ENCODE results near the gene METTL26. TPM values are rescaled to one million over a fixed set of nuclear protein-coding genes. Genes with fewer than 3 reads are reported as not detected.

Gene METTL26
- total RNA-seq, result 100 to 1,000 TPM; 127 to 128 TPM

DNA sequence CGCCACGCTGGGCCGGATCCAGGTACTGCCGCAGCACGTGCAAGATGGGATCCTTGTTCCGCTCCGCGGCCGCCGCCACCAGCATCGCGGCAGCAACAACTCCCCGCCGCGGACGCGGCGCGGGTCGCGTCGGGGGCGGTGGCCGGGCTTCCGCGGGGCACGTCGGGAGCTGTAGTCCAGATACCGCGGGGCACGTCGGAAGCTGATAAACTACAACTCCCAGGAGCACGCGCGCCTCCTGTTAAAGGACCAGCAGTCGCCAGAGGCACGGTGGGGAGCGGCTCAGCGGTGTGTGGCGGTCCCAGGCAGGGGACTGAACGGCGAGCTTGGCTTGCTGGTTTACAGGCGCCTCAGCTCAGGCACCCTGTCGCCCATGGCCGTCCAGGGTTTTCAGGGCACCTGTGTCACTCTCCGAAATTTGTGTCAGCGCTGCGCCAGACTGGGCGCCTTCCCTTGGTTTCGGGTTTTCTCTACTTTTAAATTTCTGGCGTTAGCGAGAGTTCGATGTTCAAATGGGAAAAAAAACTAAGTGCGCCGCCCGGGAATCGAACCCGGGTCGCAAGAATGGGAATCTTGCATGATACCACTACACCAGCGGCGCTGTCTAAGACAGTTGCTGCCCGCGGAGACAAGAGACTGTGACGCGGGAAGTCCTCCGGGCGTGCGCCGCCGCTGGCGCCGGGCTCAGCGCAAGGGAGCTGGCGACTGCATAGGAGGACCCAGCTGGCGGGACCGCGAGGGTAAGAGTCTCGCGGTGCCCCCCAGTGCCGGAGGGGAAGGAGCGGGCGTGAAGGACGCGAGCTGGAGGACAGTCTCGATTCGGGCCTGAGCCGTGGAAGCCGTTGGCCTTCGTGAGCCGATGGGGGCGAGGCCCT, at the start of gene METTL26:
METTL26 (minus strand) TSS at position 100 of the 875 bp plus-strand sequence; CDS start at position 85, 15 bp downstream.
- Mint-ChIP-seq H3K9me3 (no peaks in the 10 kb centered on the region), H3K4me3 (peak within 1 kb of the TSS; percentile 87), H3K27ac (peak within 1 kb of the TSS; percentile 94)

DNA sequence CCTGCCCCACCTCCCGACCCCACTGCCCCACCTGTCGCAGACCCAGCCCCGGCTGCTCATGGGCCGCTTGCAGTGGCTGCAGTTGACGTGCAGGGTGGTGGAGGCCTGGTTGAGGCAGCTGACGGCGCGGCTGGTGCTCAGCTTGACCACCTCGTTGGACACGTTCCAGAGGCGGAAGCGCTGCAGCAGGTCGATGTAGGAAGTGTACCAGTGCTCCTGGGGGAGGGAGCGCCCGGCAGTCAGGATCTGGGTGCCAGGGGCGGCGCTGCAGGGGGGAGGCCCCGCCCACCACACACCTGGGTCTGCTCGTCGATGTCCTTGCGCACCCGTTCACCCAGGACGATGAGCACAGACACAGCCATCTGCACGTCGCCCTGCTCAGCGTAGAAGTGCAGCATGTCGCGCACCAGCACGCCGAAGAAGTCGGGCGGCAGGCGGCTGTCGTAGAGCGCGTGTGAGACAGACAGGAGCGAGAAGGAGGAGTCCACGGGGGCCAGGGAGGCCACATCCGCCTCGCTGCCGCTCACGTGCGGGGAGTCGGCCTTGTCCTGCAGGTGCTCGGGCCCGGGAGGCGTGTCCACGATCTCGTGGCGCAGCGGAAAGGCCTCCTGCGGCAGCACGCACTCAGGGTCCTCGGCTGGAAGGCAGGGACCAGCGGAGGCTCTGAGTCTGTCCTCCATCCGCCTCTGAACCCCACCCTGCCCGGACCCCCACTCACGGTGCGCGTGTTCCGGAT, 49.0 kb upstream of the METTL26 start:
- Mint-ChIP-seq H3K4me1 (peaks cover 24% of the 10 kb centered on the region), H3K4me3 (no peak overlapping the region), H3K27ac (no peak overlapping the region), H3K9me3 (no peaks in the 10 kb centered on the region), H3K27me3 (no peaks in the 10 kb centered on the region), H3K36me3 (peaks cover 22% of the 10 kb centered on the region)
- no peak for DNase-seq

More for the DNA sequence above, at the start of gene METTL26:
- H3K27me3 Mint-ChIP-seq, result peaks cover 5% of the 10 kb centered on the region
- H3K4me1 Mint-ChIP-seq, result peaks cover 7% of the 10 kb centered on the region
- peaks cover 5% of the 10 kb centered on the region for H3K36me3 Mint-ChIP-seq
- peak; percentile 92 for DNase-seq

DNA sequence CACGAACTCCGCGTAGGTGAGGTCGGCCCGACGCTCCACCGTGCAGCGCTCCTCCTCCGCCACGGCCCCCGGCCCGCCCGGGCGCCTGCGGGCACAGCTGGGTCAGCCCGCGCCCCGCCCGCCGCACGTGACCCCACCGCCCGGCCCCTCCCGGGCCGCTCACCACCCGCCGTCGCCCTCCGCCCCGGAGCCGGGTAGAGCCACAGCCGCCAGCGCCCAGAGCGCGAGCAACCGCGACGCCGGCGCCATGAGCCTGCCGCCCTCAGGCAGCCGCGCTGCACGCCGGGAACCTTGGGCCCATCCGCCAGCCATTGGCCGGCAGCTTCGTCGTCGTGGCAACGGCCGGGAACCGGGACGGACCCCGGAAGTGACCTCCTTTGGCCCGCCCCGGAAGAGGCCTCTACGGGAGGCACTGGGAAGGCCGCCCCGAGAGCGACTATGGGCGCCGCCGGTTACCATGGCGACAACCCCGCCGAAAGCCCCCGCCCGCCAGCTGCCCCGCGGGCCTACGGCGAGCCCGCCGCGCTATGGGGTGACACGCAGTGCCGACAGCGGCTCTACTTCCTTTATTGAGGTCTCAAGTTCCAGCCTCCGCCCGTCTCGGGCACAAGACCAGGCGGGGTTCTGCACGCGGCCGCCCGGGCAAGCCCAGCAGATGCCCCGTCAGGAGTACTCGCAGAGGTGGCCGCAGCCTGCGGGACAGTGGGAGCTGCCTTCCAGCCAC, 48.1 kb upstream of the METTL26 start, which contains the start of gene JMJD8:
JMJD8 (minus strand) TSS at position 264 of the 724 bp plus-strand sequence; CDS start at position 249, 15 bp downstream.
- Mint-ChIP-seq H3K9me3 (no peaks in the 10 kb centered on the region), H3K27ac (peak within 1 kb of the TSS; percentile 75), H3K27me3 (no peaks in the 10 kb centered on the region), H3K36me3 (peaks cover 22% of the 10 kb centered on the region), H3K4me3 (peak within 1 kb of the TSS; percentile 81), H3K4me1 (peaks cover 22% of the 10 kb centered on the region)
- peak; percentile 99 for DNase-seq

DNA sequence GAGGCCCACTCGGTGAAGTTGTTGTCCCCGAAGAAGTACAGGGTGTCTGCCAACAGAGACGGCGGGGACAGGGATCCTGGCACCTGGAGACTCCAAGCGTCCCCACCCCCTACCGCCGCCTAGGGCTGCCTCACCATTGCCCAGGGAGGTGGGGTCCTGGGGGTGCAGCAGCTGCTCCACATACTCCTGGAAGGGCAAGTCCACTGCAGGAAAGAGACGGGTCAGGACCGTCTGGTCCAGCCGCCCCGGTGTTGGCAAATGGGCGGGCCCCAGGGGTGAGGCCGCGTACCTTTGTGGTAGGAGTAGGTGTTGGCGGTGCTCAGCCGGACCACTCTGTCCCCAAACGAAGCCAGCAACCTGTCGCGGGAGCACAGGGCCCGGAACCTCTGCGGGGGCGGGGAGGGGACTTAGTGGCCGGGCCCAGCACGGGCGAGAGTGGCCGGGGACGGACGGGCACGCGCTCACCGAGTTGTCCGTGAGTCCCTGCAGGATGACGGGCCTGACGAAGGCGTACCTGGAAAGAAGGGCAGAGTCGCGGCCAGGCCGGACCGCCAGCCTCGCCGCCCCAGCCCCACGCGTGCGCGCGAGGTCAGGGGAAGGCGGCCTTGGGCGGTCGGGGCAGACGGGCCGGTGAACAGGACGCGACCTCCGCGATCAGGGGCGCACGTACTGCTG, 47.4 kb upstream of the METTL26 start:
- Mint-ChIP-seq H3K9me3 (no peaks in the 10 kb centered on the region), H3K27ac (peak overlapping the region; percentile 75), H3K27me3 (no peaks in the 10 kb centered on the region), H3K36me3 (peaks cover 22% of the 10 kb centered on the region), H3K4me1 (peaks cover 18% of the 10 kb centered on the region), H3K4me3 (peak overlapping the region; percentile 81)
- no peak for DNase-seq

DNA sequence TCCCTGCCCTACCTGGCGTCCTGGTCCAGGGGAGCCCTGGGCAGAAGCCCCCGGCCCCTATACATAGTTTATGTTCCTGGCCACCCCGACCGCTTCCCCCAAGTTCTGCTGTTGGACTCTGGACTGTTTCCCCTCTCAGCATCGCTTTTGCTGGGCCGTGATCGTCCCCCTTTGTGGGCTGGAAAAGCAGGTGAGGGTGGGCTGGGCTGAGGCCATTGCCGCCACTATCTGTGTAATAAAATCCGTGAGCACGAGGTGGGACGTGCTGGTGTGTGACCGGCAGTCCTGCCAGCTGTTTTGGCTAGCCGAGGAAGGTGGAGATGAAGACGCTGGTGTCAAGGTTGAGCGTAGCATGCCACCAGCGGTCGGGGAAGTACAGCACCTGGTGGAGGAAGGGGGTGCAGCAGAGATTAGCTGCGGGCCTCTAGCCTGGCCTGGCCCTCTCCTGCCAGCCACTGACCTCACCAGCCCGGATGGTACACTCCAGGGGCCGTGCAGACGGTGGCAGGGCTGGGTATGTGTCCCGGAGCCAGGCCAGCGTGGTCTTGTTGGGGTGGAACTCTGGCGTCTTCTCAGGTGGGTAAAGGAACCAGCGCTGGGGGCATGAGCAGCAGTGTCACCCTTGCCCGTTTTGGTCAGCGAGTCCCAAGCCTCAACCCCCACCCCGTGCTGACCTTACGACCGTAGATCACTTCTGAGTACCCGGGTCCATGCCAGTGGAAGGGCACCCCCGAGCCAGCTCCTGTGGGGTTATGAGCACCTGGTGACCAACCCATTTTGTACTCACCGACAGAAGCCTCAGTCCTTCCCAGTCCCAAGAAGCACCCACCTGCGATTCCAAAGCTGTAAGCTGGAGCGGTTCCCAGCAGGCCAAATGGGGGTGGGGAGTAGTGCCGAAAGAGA, 46.6 kb upstream of the METTL26 start:
- Mint-ChIP-seq H3K27ac (peak overlapping the region; percentile 75), H3K4me1 (peaks cover 17% of the 10 kb centered on the region), H3K4me3 (peak overlapping the region; percentile 81)

DNA sequence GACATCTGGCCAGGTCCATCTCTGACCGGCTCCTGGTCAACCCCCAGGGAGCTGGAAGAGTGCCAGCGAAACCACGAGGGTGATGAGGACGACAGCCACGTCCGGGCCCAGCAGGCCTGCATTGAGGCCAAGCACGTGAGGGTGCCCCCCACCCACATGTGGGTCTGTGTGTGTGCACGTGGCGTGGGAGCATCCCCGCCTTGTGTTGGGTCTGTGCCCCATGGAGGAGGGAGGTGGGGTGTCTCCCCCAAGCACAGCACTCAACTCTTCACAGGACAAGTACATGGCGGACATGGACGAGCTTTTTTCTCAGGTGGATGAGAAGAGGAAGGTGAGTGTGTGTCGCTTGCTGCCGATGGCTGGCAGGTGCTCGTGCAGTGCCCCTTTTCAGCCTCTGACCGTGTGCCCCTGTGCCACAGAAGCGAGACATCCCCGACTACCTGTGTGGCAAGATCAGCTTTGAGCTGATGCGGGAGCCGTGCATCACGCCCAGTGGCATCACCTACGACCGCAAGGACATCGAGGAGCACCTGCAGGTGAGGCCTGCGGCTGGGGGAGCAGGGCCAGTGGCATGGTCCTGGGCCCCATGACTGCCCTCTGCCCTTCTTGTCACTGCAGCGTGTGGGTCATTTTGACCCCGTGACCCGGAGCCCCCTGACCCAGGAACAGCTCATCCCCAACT, 45.8 kb upstream of the METTL26 start:
- H3K4me3 Mint-ChIP-seq, result peak overlapping the region; percentile 84
- H3K36me3 Mint-ChIP-seq, result peaks cover 22% of the 10 kb centered on the region
- H3K9me3 Mint-ChIP-seq, result no peaks in the 10 kb centered on the region
- no peak for DNase-seq
- no peak overlapping the region for H3K27ac Mint-ChIP-seq
- H3K27me3 Mint-ChIP-seq, result no peaks in the 10 kb centered on the region
- H3K4me1 Mint-ChIP-seq, result peaks cover 17% of the 10 kb centered on the region

More for the DNA sequence above, 46.6 kb upstream of the METTL26 start:
- Mint-ChIP-seq H3K36me3 (peaks cover 22% of the 10 kb centered on the region), H3K27me3 (no peaks in the 10 kb centered on the region), H3K9me3 (no peaks in the 10 kb centered on the region)
- DNase-seq, result no peak

DNA sequence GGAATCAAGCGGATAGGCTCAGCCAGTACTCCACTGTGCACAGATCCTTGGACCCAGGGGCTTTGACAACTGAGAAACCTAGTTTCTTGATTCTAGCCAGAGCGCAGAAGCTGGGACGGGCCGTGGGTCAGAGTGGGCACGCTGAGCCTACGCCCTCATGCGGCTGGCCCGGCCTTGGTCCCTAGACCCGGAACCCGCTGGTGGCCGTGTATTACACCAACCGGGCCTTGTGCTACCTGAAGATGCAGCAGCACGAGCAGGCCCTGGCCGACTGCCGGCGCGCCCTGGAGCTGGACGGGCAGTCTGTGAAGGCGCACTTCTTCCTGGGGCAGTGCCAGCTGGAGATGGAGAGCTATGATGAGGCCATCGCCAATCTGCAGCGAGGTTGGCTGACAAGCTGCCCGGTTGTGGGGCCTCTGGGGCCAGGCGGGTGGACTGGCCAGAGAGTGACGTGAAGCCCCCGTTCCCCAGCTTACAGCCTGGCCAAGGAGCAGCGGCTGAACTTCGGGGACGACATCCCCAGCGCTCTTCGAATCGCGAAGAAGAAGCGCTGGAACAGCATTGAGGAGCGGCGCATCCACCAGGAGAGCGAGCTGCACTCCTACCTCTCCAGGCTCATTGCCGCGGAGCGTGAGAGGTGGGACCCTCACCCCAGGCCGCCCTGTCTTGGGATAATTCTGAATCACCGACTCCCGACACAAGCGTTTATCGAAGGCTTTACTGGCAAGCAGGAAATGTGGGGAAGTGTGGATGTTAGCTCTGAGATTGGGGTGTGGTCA, 45.1 kb upstream of the METTL26 start:
- Mint-ChIP-seq H3K27me3 (no peaks in the 10 kb centered on the region), H3K4me3 (peak overlapping the region; percentile 84), H3K4me1 (peaks cover 17% of the 10 kb centered on the region), H3K36me3 (peaks cover 22% of the 10 kb centered on the region), H3K27ac (peak overlapping the region; percentile 45), H3K9me3 (no peaks in the 10 kb centered on the region)
- no peak for DNase-seq

DNA sequence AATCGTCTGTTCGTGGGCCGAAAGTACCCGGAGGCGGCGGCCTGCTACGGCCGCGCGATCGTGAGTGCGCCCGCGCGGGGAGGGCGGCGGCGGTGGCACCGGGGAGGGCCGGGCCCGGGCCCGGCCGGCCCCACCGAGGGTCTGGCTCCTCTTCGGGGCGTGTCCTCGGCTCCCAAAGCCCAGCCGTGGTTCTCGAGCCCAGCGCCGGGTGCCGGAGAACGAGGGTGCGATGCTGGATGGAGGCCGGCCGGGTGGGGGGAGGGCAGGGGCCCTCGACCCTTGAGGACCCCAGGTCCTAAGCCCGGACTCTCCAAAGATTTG, 44.5 kb upstream of the METTL26 start:
- Mint-ChIP-seq H3K4me1 (peaks cover 17% of the 10 kb centered on the region), H3K27ac (peak overlapping the region; percentile 38), H3K27me3 (no peaks in the 10 kb centered on the region), H3K4me3 (peak overlapping the region; percentile 84), H3K36me3 (peaks cover 20% of the 10 kb centered on the region), H3K9me3 (no peaks in the 10 kb centered on the region)
- no peak for DNase-seq

DNA sequence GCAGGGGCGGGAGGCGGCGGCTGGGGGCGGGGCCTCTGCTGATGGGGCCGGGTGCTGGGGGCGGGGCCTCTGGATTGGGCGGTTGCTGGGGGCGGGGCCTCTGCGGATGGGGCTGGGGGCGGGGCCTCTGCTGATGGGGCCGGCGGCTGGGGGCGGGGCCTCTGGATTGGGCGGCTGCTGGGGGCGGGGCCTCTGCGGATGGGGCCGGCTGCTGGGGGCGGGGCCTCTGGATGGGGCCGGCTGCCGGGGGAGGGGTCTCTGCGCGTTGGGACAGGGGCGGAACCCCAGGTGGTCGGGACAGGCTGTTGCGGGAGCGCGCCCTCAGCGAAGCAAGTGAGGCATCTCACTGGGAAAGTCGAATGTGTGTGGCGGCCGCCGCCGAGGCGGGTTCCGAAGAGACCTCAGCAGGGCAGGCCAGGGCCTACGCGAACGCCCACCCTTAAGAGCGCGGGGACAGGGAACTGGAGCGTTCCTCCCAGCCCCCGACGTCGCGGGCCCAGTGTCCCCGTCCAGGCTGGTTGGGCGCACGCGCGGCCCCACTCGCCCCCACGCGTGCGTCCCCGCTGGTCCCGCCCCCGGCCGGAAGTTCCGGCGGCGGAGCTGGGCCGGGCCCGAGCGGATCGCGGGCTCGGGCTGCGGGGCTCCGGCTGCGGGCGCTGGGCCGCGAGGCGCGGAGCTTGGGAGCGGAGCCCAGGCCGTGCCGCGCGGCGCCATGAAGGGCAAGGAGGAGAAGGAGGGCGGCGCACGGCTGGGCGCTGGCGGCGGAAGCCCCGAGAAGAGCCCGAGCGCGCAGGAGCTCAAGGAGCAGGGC, 43.9 kb upstream of the METTL26 start, which contains the start of gene STUB1:
STUB1 (plus strand) TSS at position 597 of the 811 bp plus-strand sequence; CDS start at position 713, 116 bp downstream.
- peaks cover 19% of the 10 kb centered on the region for H3K4me1 Mint-ChIP-seq
- peak; percentile 92 for DNase-seq
- H3K9me3 Mint-ChIP-seq, result no peaks in the 10 kb centered on the region
- peak within 1 kb of the TSS; percentile 85 for H3K27ac Mint-ChIP-seq
- peak within 1 kb of the TSS; percentile 84 for H3K4me3 Mint-ChIP-seq
- H3K27me3 Mint-ChIP-seq, result no peaks in the 10 kb centered on the region
- H3K36me3 Mint-ChIP-seq, result peaks cover 20% of the 10 kb centered on the region

DNA sequence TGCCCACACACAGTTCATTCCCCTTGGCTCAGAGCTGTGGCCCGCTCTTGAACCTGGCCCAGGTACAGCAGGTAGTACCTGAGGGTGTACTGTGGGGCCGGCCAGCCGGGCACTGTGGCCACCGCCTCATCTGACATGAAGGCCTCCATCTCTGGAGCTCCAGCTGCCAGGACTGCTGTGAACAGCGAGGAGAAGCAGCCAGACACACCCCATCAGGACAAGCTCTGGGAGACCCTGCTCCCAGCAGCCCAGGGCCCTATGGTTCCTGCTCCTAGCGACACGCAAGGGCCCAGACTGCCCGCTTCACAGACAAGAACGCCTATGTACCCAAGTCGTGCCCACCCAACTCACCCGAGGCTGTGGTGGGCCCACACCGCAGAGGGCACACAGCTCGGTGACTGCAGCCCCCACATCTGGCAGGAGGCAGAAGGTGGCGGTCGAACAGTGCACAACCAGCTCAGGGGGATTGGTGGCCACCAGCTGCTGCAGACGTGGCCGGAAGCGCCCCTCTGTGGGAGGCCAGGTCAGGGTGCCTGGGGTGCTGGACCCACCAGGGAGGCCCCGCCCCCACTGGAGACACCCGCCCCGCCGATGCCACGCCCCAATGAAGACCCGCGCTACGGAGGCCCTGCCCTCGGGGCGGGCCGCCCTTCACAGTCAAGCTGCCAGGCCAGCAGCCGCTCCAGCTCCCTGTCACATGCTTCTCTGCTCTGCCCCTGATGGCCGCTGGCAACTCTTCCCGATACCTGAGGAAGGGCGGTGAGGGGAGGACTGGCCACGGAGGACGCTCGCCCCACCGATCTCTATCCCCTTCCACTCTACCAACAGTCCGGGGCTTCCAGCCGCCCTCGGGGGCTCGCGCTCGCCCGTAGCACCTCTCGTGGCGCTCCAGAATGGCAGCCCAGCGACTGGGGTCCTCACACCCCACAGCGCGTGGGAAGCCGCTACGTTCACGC, 43.0 kb upstream of the METTL26 start:
- peak; percentile 72 for DNase-seq
- Mint-ChIP-seq H3K27me3 (no peaks in the 10 kb centered on the region), H3K9me3 (no peaks in the 10 kb centered on the region), H3K27ac (peak overlapping the region; percentile 66), H3K4me1 (peaks cover 19% of the 10 kb centered on the region), H3K36me3 (peaks cover 20% of the 10 kb centered on the region), H3K4me3 (peak overlapping the region; percentile 74)

DNA sequence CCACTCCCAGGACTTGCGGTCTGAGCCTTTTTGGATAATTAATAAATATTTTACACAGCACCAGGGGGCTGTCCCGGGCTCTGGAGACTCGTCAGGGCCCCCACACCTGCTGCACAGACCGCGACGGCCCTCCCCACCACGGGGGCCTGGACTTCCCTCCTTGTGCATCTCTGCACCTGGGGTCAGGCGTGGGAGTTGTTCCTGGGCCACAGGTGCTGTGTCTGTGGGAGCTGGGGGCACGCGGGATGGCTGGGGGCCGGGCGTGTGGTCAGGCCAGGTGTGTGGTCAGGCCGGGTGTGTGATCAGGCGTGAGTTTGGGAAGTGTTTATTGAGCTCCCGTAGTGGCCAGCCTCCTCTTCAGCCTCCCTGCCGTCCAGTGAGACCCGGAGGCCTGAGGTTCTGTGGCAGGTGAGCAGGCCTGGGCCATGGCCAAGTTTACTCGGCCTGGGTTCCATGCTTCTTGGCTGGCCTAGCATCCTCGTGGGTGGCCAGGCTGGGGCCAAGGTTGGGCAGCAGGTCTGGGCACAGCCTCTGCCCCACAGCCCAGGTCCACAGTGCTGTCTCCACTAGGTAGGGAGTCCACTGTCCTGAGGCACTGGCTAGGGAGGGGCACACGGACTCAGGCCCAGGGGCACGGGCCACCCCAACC, 42.2 kb upstream of the METTL26 start:
- H3K36me3 Mint-ChIP-seq, result peaks cover 16% of the 10 kb centered on the region

More for the DNA sequence above, 42.2 kb upstream of the METTL26 start:
- Mint-ChIP-seq H3K4me3 (no peak overlapping the region), H3K4me1 (peaks cover 19% of the 10 kb centered on the region), H3K9me3 (no peaks in the 10 kb centered on the region), H3K27me3 (no peaks in the 10 kb centered on the region), H3K27ac (no peak overlapping the region)
- DNase-seq, result no peak

Data from activated naive CD8-positive, alpha-beta T cell treated with anti-CD3 and anti-CD28 coated beads for 36 hours (primary cell).